ENCODE measurements around the gene TAF11L7. TPM values are rescaled to one million over a fixed set of nuclear protein-coding genes. Genes with fewer than 3 reads are reported as not detected.
"Not testable (repeated sequence)": the region's sequence is repeated elsewhere in the genome, so short reads cannot be mapped to it uniquely, and the experiment has no call there.

Gene TAF11L7
- not detected in 2 replicates for total RNA-seq

- H3K36me3 ChIP-seq (ENCODE audit: control insufficient read depth, insufficient read depth, low read length); DNase-seq (ENCODE audit: low read depth): not testable (repeated sequence)
These were observed at the start of gene TAF11L7 for GRCh38 chr5:17585658-17586057. TAF11L7 (minus strand) TSS chr5:17585758.

GRCh38 chr5:17634160-17634559 lies 48.6 kb upstream of the TAF11L7 start, which contains the start of gene TAF11L14:
TAF11L14 (plus strand) TSS chr5:17634460.
- no peak for TF ChIP-seq CTCF (IDR thresholded peaks at IDR 0.05; ENCODE audit: insufficient read depth, low read length, severe bottlenecking)
- DNase-seq (ENCODE audit: low read depth) (no peak), FAIRE-seq (no peak)
- no peaks in the 10 kb centered on the region for H3K27me3 ChIP-seq (ENCODE audit: control insufficient read depth, insufficient read depth, low read length)
- H3K36me3 ChIP-seq (ENCODE audit: control insufficient read depth, insufficient read depth, low read length), result no peaks in the 10 kb centered on the region
- no peak within 1 kb of the TSS for H3K4me3 ChIP-seq (ENCODE audit: low read depth, low read length)

More at GRCh38 chr5:17585658-17586057, at the start of gene TAF11L7:
- FAIRE-seq; H3K4me3 ChIP-seq (ENCODE audit: low read depth, low read length); H3K27me3 ChIP-seq (ENCODE audit: control insufficient read depth, insufficient read depth, low read length): not testable (repeated sequence)

- H3K36me3 ChIP-seq (ENCODE audit: control insufficient read depth, insufficient read depth, low read length); FAIRE-seq; DNase-seq (ENCODE audit: low read depth); H3K4me3 ChIP-seq (ENCODE audit: low read depth, low read length); H3K27me3 ChIP-seq (ENCODE audit: control insufficient read depth, insufficient read depth, low read length): not testable (repeated sequence)
These were observed 46.2 kb upstream of the TAF11L7 start, which contains the start of gene TAF11L13 for GRCh38 chr5:17631788-17632187. TAF11L13 (plus strand) TSS chr5:17632088.

DNA sequence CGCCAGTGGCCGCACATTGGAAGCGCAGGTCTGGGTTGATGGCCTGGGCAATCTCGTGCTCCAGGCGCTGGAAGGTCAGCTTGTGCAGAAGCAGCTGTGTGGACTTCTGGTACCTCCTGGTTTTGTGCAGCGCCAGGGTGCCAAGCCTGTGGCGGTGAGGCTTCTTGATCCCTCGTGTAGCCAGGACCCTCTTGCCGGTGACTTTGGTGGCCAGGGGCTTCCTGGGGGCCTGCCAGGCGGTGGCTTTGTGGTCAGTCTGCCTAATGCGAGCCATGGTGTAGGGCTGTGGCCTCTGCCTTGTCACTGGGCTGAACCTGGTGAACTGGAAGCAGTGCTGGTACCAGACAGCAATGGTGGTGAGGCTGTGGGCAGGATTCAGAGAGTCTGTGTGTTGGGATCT lies 40.1 kb upstream of the TAF11L7 start:
- no peaks in the 10 kb centered on the region for H3K27me3 ChIP-seq (ENCODE audit: control insufficient read depth, insufficient read depth, low read length)

DNA sequence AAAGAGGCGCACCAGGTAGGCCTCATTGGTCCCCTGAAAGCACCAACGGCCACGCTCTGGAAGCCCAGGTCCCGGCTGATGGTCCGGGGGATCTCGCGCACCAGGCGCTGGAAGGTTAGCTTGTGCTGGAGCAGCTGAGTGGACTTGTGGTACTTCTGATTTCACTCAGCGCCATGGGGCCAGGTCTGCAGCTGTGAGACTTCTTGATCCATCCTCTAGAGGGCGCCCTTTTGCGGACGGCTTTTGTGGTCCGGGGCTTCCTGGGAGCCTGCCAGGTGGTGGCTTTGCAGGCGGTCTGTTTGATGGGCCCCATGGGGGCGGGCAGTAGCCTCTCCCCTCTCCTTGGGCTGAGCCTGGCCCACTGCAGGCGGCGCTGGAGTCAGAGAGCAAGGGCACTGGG lies 35.1 kb upstream of the TAF11L7 start:
- Histone ChIP-seq H3K27me3 (ENCODE audit: control insufficient read depth, insufficient read depth, low read length) (no peaks in the 10 kb centered on the region), H3K4me3 (ENCODE audit: low read depth, low read length) (no peak overlapping the region), H3K36me3 (ENCODE audit: control insufficient read depth, insufficient read depth, low read length) (no peaks in the 10 kb centered on the region)
- TF ChIP-seq CTCF (IDR thresholded peaks at IDR 0.05; ENCODE audit: insufficient read depth, low read length, severe bottlenecking), result no peak
- DNase-seq (ENCODE audit: low read depth) (no peak), FAIRE-seq (no peak)

More for the DNA sequence above, 40.1 kb upstream of the TAF11L7 start:
- TF ChIP-seq CTCF (IDR thresholded peaks at IDR 0.05; ENCODE audit: insufficient read depth, low read length, severe bottlenecking), result no peak
- no peak for DNase-seq (ENCODE audit: low read depth)
- H3K4me3 ChIP-seq (ENCODE audit: low read depth, low read length), result no peak overlapping the region
- FAIRE-seq, result no peak
- no peaks in the 10 kb centered on the region for H3K36me3 ChIP-seq (ENCODE audit: control insufficient read depth, insufficient read depth, low read length)

DNA sequence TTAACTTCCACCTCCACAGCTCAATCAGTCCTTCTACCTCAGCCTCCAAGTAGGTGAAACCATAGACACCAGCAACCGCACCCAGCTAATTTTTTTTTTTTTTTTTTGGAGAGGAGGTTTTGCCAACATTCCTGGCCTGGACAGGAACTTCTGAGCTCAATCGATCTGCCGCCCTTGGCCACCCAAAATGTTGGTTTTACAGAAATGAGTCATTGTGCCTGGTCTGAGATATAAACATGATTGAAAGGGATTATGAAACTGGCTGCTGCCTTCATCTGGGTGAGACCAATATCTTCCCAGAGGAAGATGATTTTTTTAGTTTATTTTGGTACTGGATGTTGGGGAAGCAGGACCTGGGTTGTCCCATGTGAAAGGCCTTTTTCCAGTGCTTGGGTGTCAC lies 33.8 kb upstream of the TAF11L7 start:
- H3K27me3 ChIP-seq (ENCODE audit: control insufficient read depth, insufficient read depth, low read length), result no peaks in the 10 kb centered on the region
- no peak overlapping the region for H3K4me3 ChIP-seq (ENCODE audit: low read depth, low read length)
- no peak for FAIRE-seq
- no peak for DNase-seq (ENCODE audit: low read depth)
- TF ChIP-seq CTCF (IDR thresholded peaks at IDR 0.05; ENCODE audit: insufficient read depth, low read length, severe bottlenecking), result no peak
- no peaks in the 10 kb centered on the region for H3K36me3 ChIP-seq (ENCODE audit: control insufficient read depth, insufficient read depth, low read length)

DNA sequence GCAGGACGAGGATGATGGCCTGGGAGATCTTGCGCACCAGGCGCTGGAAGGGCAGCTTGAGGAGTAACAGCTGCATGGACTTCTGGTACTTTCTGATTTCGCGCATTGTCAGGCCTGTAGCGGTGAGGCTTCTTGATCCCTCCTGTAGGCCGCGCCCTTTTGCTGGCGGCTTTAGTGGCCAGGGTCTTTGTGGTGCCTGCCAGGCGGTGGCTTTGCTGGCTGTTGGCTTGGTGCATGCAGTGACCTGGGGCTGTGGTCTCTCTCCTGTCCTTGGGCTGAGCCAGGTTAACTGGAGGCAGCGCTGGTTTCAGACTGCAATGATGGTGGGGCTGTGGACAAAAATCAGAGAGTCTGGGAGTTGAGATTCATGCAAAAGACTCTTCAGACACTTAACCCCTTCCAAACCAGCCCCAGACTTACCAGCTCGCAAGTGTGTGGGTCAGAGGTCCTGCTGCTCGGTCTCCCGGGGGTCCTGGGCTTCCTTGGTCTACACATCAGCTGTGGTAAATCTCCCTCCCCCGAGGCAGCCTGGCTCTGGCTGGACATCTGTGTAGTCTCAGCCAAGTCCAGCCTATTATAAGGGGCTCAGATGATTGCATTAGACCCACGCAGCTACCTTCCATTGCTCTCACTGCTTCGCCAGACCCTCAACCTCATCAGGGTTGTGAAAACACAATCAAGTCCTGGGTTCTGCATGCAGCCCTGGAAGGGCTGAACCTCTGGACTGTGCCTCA lies 29.5 kb upstream of the TAF11L7 start:
- Histone ChIP-seq H3K27me3 (ENCODE audit: control insufficient read depth, insufficient read depth, low read length) (no peaks in the 10 kb centered on the region), H3K36me3 (ENCODE audit: control insufficient read depth, insufficient read depth, low read length) (no peaks in the 10 kb centered on the region), H3K4me3 (ENCODE audit: low read depth, low read length) (no peak overlapping the region)
- no peak for FAIRE-seq
- DNase-seq (ENCODE audit: low read depth), result no peak
- no peak for TF ChIP-seq CTCF (IDR thresholded peaks at IDR 0.05; ENCODE audit: insufficient read depth, low read length, severe bottlenecking)

DNA sequence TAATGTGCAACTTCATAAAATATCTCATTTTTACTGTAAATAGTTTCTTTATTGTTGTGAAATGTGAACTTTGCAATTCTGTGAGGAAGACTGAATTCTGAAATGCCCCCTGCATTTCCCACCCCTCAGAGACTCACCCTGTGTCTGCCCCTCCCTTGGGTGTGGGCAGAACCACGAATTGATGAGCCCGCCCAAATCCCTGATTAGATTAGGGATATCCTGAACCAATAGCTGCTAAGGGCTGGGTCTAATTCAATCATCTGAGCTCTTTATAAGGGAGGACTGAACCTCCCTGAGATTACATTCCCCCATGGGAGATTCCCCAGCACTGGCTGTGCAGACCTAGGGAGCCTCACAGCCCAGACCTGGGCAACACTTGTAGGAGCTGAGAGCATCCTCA lies 24.5 kb upstream of the TAF11L7 start, which contains the start of gene TAF11L12:
TAF11L12 (plus strand) TSS at position 301 of the 400 bp plus-strand sequence.
- H3K4me3 ChIP-seq (ENCODE audit: low read depth, low read length); H3K36me3 ChIP-seq (ENCODE audit: control insufficient read depth, insufficient read depth, low read length); DNase-seq (ENCODE audit: low read depth); H3K27me3 ChIP-seq (ENCODE audit: control insufficient read depth, insufficient read depth, low read length); FAIRE-seq: not testable (repeated sequence)

DNA sequence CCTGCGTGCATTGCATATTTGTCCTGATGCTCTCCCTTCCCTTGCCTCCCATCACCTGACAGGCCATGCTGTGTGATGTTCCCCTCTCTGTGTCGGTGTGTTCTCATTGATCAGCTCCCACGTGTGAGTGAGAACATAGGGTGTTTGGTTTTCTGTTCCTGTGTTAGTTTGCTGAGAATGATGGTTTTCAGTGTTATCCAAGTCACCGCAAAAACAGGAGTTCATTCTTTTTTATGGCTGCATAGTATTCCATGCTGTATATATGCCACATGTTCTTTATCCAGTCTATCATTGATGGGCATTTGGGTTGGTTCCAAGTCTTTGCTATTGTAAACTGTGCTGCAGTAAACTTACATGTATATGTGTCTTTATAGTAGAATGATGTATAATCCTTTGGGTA lies 21.9 kb upstream of the TAF11L7 start:
- not testable (repeated sequence) for H3K36me3 ChIP-seq (ENCODE audit: control insufficient read depth, insufficient read depth, low read length); H3K27me3 ChIP-seq (ENCODE audit: control insufficient read depth, insufficient read depth, low read length); FAIRE-seq; H3K4me3 ChIP-seq (ENCODE audit: low read depth, low read length); DNase-seq (ENCODE audit: low read depth)
